ENCODE results near the gene SYT8. TPM values are rescaled to one million over a fixed set of nuclear protein-coding genes. Genes with fewer than 3 reads are reported as not detected.

SYT8 gene
- total RNA-seq, 4 donors from 2014 or later = 2.0 TPM; not detected in 3

GRCh38 chr11:1819074-1819473 is 15.7 kb upstream of the SYT8 start:
- no peaks in the 10 kb centered on the region for H3K9me3 ChIP-seq
- H3K4me1 ChIP-seq = no peaks in the 10 kb centered on the region
- TF ChIP-seq POLR2A (IDR thresholded peaks at IDR 0.05) (no peak), CTCF (IDR thresholded peaks at IDR 0.05) (no peak)
- H3K27ac ChIP-seq = no peak overlapping the region
- H3K36me3 ChIP-seq = no peaks in the 10 kb centered on the region
- H3K4me3 ChIP-seq = no peak overlapping the region
- H3K27me3 ChIP-seq = no peaks in the 10 kb centered on the region
- intact Hi-C loops (cut with DNase I; ENCODE audit: low total_unique reads) = no loop called here
- no peak for DNase-seq

- no peak overlapping the region for H3K27ac ChIP-seq
- TF ChIP-seq POLR2A (IDR thresholded peaks at IDR 0.05) = no peak
- TF ChIP-seq CTCF (IDR thresholded peaks at IDR 0.05) = no peak
- H3K27me3 ChIP-seq = no peaks in the 10 kb centered on the region
- DNase-seq = no peak
- H3K4me1 ChIP-seq = no peaks in the 10 kb centered on the region
- H3K4me3 ChIP-seq = no peak overlapping the region
- no peaks in the 10 kb centered on the region for H3K9me3 ChIP-seq
- intact Hi-C loops (cut with DNase I; ENCODE audit: low total_unique reads) = no loop called here
- H3K36me3 ChIP-seq = no peaks in the 10 kb centered on the region
Measured at GRCh38 chr11:1820463-1821325, 14.1 kb upstream of the SYT8 start.

GRCh38 chr11:1821562-1821961 is 13.2 kb upstream of the SYT8 start:
- Histone ChIP-seq H3K4me3 (no peak overlapping the region), H3K4me1 (no peaks in the 10 kb centered on the region)
- intact Hi-C loops (cut with DNase I; ENCODE audit: low total_unique reads) = no loop called here

GRCh38 chr11:1822648-1823375 is 12.0 kb upstream of the SYT8 start:
- H3K9me3 ChIP-seq = no peaks in the 10 kb centered on the region
- no peak overlapping the region for H3K27ac ChIP-seq
- H3K36me3 ChIP-seq = no peaks in the 10 kb centered on the region
- H3K27me3 ChIP-seq = no peaks in the 10 kb centered on the region
- TF ChIP-seq POLR2A (IDR thresholded peaks at IDR 0.05) = no peak
- TF ChIP-seq CTCF (IDR thresholded peaks at IDR 0.05) = no peak
- intact Hi-C loops (cut with DNase I; ENCODE audit: low total_unique reads) = no loop called here
- H3K4me3 ChIP-seq = no peak overlapping the region
- no peak for DNase-seq
- H3K4me1 ChIP-seq = no peaks in the 10 kb centered on the region

More at GRCh38 chr11:1821562-1821961, 13.2 kb upstream of the SYT8 start:
- no peak for DNase-seq
- TF ChIP-seq POLR2A (IDR thresholded peaks at IDR 0.05) = no peak
- no peak for TF ChIP-seq CTCF (IDR thresholded peaks at IDR 0.05)
- H3K27ac ChIP-seq = no peak overlapping the region
- no peaks in the 10 kb centered on the region for H3K27me3 ChIP-seq
- no peaks in the 10 kb centered on the region for H3K9me3 ChIP-seq
- no peaks in the 10 kb centered on the region for H3K36me3 ChIP-seq

Measured in uterus (tissue), 4 donors.